Activated T-helper 2 cell treated with anti-CD3 and anti-CD28 coated beads, Interferon-gamma antibody, Interleukin-2, Interleukin-4, amounts not matched to agents 10 μg/mL and 5 μg/mL and 100 μg/mL, durations not matched to agents 14 hours and 24 hours and 36 hours (primary cell): ENCODE measurements around the gene REXO1. TPM values are rescaled to one million over a fixed set of nuclear protein-coding genes. Genes with fewer than 3 reads are reported as not detected.

ENCODE experiments used
- DNase-seq: peaks from one replicate; pipeline ENCODE4 v3.0.0; 2021; ENCODE audit warnings: low spot score
- H3K27ac Mint-ChIP-seq: one replicate; pipeline ENCODE4 v1.8.0; 2021; ENCODE audit warnings: mixed read lengths
- H3K27me3 Mint-ChIP-seq: one replicate; pipeline ENCODE4 v1.8.0; 2021; ENCODE audit warnings: low read depth, mixed read lengths
- H3K36me3 Mint-ChIP-seq: one replicate; pipeline ENCODE4 v1.8.0; 2021; ENCODE audit warnings: low read depth, mixed read lengths
- H3K4me1 Mint-ChIP-seq: one replicate; pipeline ENCODE4 v1.8.0; 2021; ENCODE audit warnings: low read depth, mixed read lengths
- H3K4me3 Mint-ChIP-seq: one replicate; pipeline ENCODE4 v1.8.0; 2021; ENCODE audit warnings: low read depth, mild to moderate bottlenecking, moderate library complexity, mixed read lengths
- H3K9me3 Mint-ChIP-seq: one replicate; pipeline ENCODE4 v1.8.0; 2021; ENCODE audit warnings: mixed read lengths
- intact Hi-C: fragments of 100-400 bp; cut with micrococcal nuclease; formaldehyde crosslinking; loops from one replicate; pipeline ENCODE4 v1.15.1; 2023
- total RNA-seq: library from RNA; stranded (reverse); gene quantifications from 2 replicates; pipeline ENCODE4 v1.2.3, GENCODE V29; 2022

The REXO1 gene
- total RNA-seq, 1 donor from 2014 or later, result 55.2 TPM

DNA sequence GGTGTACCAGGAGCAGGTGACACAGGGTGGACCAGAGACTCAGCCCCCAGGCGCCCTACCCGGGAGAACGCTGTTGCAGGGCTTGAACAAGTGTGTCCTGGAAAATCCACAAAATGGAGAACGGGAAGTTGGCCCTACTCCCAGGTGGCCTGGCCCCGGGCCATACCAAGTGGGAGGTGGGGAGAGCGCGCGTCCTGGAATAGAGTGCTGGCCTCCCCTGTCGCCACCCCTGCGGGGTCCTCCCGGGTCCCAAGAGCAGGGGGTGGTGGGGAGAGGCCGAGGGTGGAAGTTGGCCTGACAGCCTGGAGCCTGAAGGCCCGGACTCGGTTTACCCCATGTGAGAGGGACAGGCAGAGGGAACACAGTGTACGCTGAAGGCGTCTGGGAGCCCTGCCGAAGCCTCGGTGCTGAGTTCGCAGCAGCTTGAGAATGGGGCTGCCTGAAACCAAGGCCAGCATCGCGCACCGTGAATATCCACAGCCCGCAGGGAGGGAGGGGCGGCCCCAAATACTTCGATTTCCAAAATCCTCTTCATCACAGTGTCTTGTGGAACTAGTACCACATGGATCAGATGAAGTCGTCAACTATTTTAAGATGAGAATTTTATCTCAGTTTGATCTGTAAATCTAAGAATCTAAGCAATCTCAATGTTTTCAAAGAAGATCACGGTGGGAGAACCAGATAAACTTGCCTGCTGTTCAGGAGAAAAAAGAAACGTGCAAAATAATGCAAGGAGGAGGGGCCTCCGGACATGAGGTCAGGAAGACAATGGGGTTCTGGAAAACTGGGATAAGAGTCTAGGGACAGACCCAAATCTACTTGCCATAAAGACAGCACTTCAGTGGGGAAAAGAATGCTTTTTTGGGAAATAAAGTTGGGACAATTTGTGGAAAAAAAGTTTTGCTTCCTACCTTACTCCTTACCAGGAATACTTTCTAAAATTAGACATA lies 25.5 kb upstream of the REXO1 start:
- Mint-ChIP-seq H3K27me3 (no peaks in the 10 kb centered on the region), H3K4me1 (peaks cover 13% of the 10 kb centered on the region), H3K27ac (peak overlapping the region; percentile 76), H3K9me3 (no peaks in the 10 kb centered on the region), H3K4me3 (peak overlapping the region; percentile 99), H3K36me3 (peaks cover 32% of the 10 kb centered on the region)
- no peak for DNase-seq
- intact Hi-C loops, result no loop called here

- H3K4me3 Mint-ChIP-seq, result peak overlapping the region; percentile 26
- H3K27ac Mint-ChIP-seq, result no peak overlapping the region
- no peaks in the 10 kb centered on the region for H3K9me3 Mint-ChIP-seq
- intact Hi-C loops, result no loop called here
- no peak for DNase-seq
- H3K36me3 Mint-ChIP-seq, result peaks cover 34% of the 10 kb centered on the region
- no peaks in the 10 kb centered on the region for H3K27me3 Mint-ChIP-seq
- peaks cover 14% of the 10 kb centered on the region for H3K4me1 Mint-ChIP-seq
These were observed 24.7 kb upstream of the REXO1 start for GRCh38 chr19:1872807-1873523.

DNA sequence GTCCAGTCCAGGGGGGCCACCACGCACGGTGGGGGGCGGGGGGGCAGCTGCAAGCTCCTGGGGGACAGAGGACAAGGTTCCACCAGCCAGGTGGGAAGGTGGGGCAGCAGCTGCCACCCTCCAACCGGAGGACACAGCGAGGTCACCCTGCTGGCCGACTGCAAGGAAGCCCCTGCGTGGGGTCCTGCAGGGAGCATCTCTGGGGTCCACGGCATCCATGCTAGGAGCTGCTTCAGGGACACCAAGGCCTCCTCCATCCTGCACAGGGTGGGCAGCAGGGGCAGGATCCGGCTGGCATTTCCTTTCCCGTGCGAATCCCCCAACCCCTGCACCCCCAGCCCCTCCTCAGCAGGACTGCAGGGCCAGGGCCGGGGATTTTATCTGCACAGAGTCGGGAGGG lies 23.3 kb upstream of the REXO1 start:
- H3K27ac Mint-ChIP-seq, result no peak overlapping the region
- peaks cover 14% of the 10 kb centered on the region for H3K4me1 Mint-ChIP-seq
- DNase-seq, result no peak
- no peak overlapping the region for H3K4me3 Mint-ChIP-seq
- H3K36me3 Mint-ChIP-seq, result peaks cover 34% of the 10 kb centered on the region
- intact Hi-C loops, result no loop called here
- no peaks in the 10 kb centered on the region for H3K9me3 Mint-ChIP-seq
- H3K27me3 Mint-ChIP-seq, result no peaks in the 10 kb centered on the region

DNA sequence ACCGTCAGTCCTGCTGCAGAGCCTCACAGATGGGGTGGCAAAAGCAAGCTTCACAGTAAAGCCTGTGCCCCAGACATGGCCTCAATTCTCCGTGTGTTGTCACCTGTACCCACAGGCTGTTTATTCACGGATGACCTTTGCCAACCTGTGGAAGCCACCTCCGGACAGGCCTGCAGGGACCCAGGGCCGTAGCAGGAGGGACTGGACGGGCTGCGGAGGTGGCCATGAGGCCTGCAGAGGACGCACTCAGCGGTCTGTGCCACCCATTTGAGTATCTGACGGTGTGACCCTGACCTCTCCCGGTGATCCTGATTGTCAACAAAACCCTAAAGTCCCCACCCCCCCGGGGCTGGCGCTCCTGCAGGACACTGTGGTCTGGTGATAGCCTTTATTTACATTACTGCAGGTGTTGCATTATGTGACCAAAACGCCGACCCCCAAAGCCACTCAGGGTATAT lies 22.9 kb upstream of the REXO1 start:
- intact Hi-C loops, result no loop called here
- Mint-ChIP-seq H3K4me3 (no peak overlapping the region), H3K9me3 (no peaks in the 10 kb centered on the region), H3K4me1 (peaks cover 12% of the 10 kb centered on the region), H3K27ac (no peak overlapping the region), H3K36me3 (peaks cover 34% of the 10 kb centered on the region), H3K27me3 (no peaks in the 10 kb centered on the region)
- no peak for DNase-seq

DNA sequence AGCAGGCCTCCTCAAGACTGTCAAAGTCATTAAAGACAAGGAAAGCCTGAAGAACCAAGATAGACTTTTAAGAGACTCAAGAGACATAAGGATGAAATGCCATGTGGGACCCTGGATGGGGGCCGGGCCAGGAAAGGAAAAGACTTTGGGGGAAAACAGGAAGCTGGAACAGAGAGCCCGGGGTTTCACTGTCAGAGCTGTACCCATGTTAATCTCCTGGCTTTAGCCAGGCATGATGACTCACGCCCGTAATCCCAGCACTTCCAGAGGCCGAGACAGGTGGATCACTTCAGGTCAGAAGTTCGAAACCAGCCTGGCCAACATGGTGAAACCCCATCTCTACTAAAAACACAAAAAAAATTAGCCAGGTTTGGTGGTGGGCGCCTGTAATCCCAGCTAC lies 20.7 kb upstream of the REXO1 start:
- Mint-ChIP-seq H3K4me1 (peaks cover 3% of the 10 kb centered on the region), H3K4me3 (no peak overlapping the region), H3K27ac (no peak overlapping the region), H3K36me3 (peaks cover 18% of the 10 kb centered on the region), H3K27me3 (no peaks in the 10 kb centered on the region), H3K9me3 (no peaks in the 10 kb centered on the region)
- intact Hi-C loops, result no loop called here
- DNase-seq, result no peak

- intact Hi-C loops, result no loop called here
- Mint-ChIP-seq H3K36me3 (peaks cover 8% of the 10 kb centered on the region), H3K27ac (no peak overlapping the region), H3K4me3 (no peak overlapping the region), H3K27me3 (no peaks in the 10 kb centered on the region), H3K4me1 (peaks cover 2% of the 10 kb centered on the region), H3K9me3 (no peaks in the 10 kb centered on the region)
- DNase-seq, result no peak
These were observed 19.1 kb upstream of the REXO1 start for GRCh38 chr19:1867349-1867724.

DNA sequence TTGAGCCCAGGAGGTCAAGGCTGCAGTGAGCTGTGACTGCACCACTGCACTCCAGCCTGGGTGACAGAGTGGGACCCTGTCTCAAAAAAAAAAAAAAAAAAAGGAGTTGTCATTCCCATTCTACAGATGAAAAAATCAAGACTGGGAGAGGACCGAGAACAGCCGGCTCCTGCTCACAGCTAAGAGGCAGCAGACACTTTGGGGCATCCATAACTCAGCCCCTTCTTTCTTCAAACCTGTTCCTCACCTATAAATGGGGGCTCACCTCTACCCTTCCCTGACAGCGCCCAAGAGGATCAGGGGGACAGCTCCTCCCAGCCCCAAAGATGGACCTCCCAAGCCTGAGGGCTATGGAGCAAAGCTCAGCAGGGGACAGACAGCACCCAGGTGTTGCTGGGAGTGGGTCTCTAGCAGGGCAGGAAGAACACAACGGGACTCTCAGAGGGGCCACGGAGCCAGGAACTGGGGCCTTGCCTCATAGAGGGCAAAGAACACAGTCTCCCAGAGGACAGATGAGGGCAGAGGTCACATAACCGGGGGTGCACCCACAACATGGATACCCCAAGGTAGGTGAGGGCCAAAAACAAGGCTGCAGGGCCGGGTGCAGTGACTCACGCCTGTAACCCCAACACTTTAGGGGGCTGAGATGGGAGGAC lies 18.5 kb upstream of the REXO1 start:
- H3K36me3 Mint-ChIP-seq, result peaks cover 8% of the 10 kb centered on the region
- H3K27me3 Mint-ChIP-seq, result no peaks in the 10 kb centered on the region
- no peak for DNase-seq
- H3K4me3 Mint-ChIP-seq, result no peak overlapping the region
- intact Hi-C loops, result no loop called here
- H3K4me1 Mint-ChIP-seq, result peaks cover 2% of the 10 kb centered on the region
- H3K27ac Mint-ChIP-seq, result no peak overlapping the region
- H3K9me3 Mint-ChIP-seq, result no peaks in the 10 kb centered on the region

- Mint-ChIP-seq H3K4me1 (peaks cover 10% of the 10 kb centered on the region), H3K27ac (peak overlapping the region; percentile 52), H3K4me3 (peak overlapping the region; percentile 75), H3K36me3 (peaks cover 7% of the 10 kb centered on the region), H3K27me3 (no peaks in the 10 kb centered on the region), H3K9me3 (no peaks in the 10 kb centered on the region)
- no peak for DNase-seq
- intact Hi-C loops, result no loop called here
These were observed 17.1 kb upstream of the REXO1 start for GRCh38 chr19:1865172-1866010.

DNA sequence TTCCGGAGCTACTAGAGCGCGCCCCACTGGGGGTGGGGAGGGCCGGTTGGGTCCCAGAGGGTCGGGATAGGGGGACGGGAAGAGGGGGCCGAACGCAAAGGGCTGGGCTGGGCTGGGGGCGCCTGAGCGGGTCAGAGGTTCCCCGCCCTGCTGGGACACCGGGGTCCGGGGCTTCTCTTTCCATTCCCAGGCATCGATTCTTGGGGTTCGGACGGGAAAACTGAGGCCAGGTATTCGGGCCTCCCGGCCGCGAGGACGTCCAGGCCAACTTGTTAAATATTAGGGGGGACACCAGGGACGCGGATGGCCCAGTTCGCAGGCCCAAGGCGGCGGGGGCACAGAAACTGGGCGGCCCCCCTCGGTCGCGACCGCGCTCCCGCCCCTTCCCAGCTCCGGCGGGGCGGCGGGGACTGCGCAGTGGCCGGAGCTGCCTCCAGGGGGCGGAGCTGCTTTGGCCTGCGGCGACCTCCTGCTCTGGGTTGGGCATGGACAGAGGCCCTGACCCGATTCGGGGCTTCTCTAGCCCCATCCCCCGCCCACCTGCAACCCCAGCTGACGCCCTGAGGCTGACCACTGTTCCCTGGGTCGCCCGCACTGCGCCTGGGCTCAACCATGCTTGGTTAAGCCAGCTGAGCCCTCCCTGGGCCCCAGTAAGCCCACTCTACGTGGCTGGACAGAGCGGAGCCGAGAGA lies 16.3 kb upstream of the REXO1 start:
- intact Hi-C loops, result loop anchor here (1.0 kb wide), 1 partner anchor 41 kb away; the partner anchor contains the start of genes ADAT3 and SCAMP4
- DNase-seq, result peak; percentile 54
- Mint-ChIP-seq H3K36me3 (peaks cover 3% of the 10 kb centered on the region), H3K4me3 (peak overlapping the region; percentile 75), H3K27me3 (no peaks in the 10 kb centered on the region), H3K27ac (peak overlapping the region; percentile 71), H3K4me1 (peaks cover 10% of the 10 kb centered on the region), H3K9me3 (no peaks in the 10 kb centered on the region)

GRCh38 chr19:1863638-1864479 lies 15.6 kb upstream of the REXO1 start:
- peaks cover 14% of the 10 kb centered on the region for H3K4me1 Mint-ChIP-seq
- peak overlapping the region; percentile 75 for H3K4me3 Mint-ChIP-seq
- H3K9me3 Mint-ChIP-seq, result no peaks in the 10 kb centered on the region
- H3K36me3 Mint-ChIP-seq, result peaks cover 2% of the 10 kb centered on the region
- H3K27ac Mint-ChIP-seq, result peak overlapping the region; percentile 71
- DNase-seq, result peak; percentile 90
- no peaks in the 10 kb centered on the region for H3K27me3 Mint-ChIP-seq
- intact Hi-C loops, result loop anchor here (1.0 kb wide), 2 partner anchors 9 to 41 kb away; partner anchors contain the start of genes ADAT3 and SCAMP4

GRCh38 chr19:1863328-1863637 lies 15.0 kb upstream of the REXO1 start, which contains the start of gene KLF16:
KLF16 (minus strand) TSS chr19:1863579; CDS start chr19:1863497, 82 bp downstream.
- H3K27me3 Mint-ChIP-seq, result no peaks in the 10 kb centered on the region
- intact Hi-C loops, result loop anchor here (1.0 kb wide), 1 partner anchor 8 kb away; no protein-coding TSS in a partner anchor
- peaks cover 12% of the 10 kb centered on the region for H3K4me1 Mint-ChIP-seq
- H3K4me3 Mint-ChIP-seq, result peak within 1 kb of the TSS; percentile 96
- H3K9me3 Mint-ChIP-seq, result no peaks in the 10 kb centered on the region
- H3K27ac Mint-ChIP-seq, result peak within 1 kb of the TSS; percentile 91
- no peak for DNase-seq
- no peaks in the 10 kb centered on the region for H3K36me3 Mint-ChIP-seq
